Urinary bladder (tissue), 4 donors: ENCODE measurements around the gene HMCN1. TPM values are rescaled to one million over a fixed set of nuclear protein-coding genes. Genes with fewer than 3 reads are reported as not detected.
"Not testable (repeated sequence)": the region's sequence is repeated elsewhere in the genome, so short reads cannot be mapped to it uniquely, and the experiment has no call there.

Experiments
- DNase-seq: peaks from one replicate; pipeline ENCODE4 v3.0.0-alpha.2; 2015; ENCODE audit errors: extremely low spot score
- H3K27ac ChIP-seq: one replicate; pipeline ENCODE4 v1.5.1; 2013; ENCODE audit warnings: low read depth, mild to moderate bottlenecking, moderate library complexity
- H3K36me3 ChIP-seq: one replicate; pipeline ENCODE4 v1.6.1; 2013; ENCODE audit warnings: mild to moderate bottlenecking, moderate library complexity; ENCODE audit not compliant: insufficient read depth
- H3K4me1 ChIP-seq: one replicate; pipeline ENCODE4 v1.6.1; 2013; ENCODE audit warnings: mild to moderate bottlenecking, moderate library complexity; ENCODE audit not compliant: insufficient read depth
- H3K4me3 ChIP-seq: one replicate; pipeline ENCODE4 v1.5.1; 2013; ENCODE audit warnings: low read depth, low read length
- WGBS: extraction: QIAGEN DNeasy Blood & Tissue Kit; methylation state at CpG from one replicate; pipeline ENCODE4 v1.1.7; 2013; 5-methylcytosine and 5-hydroxymethylcytosine counted together
- polyA plus RNA-seq: library from polyadenylated mRNA; stranded (reverse); fragments of 200-250 nt; gene quantifications from one replicate; pipeline ENCODE4 v1.2.3, GENCODE V29; 2013
- total RNA-seq: library from RNA; depleted of rRNA; stranded (reverse); fragments of >200 nt; gene quantifications from one replicate; pipeline ENCODE4 v1.2.3, GENCODE V29; 2014
- donor health status: healthy with polysubstance abuse.
- donor health status: healthy.

Gene HMCN1
- total and polyA plus RNA-seq, 2 donors: 2.5 to 36.9 TPM

GRCh38 chr1:185860859-185861258 lies 126.7 kb downstream of the HMCN1 start:
- 85% methylated on average over 1 of the region's 1 CpG for WGBS
- DNase-seq: no peak
- Histone ChIP-seq H3K27ac (no peak overlapping the region), H3K4me3 (no peak overlapping the region), H3K4me1 (no peaks in the 10 kb centered on the region), H3K36me3 (no peaks in the 10 kb centered on the region)

DNA sequence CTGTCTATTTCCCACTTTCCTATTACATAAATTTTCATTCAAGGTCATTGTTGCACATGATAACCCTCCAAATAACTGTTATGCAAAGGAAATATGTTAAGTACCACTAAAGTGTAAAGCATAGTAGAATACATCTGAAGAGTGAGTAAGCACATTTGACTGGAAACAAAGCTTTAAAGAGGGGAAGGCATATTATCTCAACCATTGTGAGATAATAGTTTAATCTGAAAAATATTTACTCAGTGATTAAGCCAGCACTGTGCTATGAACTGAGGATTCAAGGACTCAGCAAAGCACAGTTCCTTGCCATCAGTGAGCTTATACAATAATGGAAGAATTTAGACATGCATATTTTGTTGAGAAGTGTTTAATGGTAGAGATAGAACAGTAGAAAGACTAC lies 127.4 kb downstream of the HMCN1 start:
- Histone ChIP-seq H3K36me3 (no peaks in the 10 kb centered on the region), H3K27ac (no peak overlapping the region), H3K4me1 (no peaks in the 10 kb centered on the region), H3K4me3 (no peak overlapping the region)
- DNase-seq: no peak

DNA sequence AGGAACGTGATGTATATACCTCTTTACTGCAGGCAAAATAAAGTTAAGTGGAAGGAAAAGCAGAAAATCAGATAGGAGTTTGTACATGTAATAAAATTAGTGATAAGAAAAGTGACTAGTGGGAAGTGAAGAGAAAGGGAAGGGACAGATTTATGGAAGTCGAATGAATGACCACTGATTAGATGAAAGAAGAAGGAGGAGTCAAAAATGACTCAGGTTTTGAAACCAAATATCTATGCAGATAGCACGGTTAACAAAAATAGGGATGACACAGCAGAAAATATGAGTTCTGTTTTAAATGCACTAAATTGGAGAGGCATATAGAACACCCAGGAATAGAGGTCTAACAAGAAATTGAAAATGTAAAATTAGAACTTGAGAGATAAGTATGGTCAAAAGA lies 128.0 kb downstream of the HMCN1 start:
- H3K4me3 ChIP-seq: no peak overlapping the region
- H3K27ac ChIP-seq: no peak overlapping the region
- no peak for DNase-seq
- no peaks in the 10 kb centered on the region for H3K36me3 ChIP-seq
- H3K4me1 ChIP-seq: no peaks in the 10 kb centered on the region
- 42% methylated on average over 3 of the region's 3 CpGs for WGBS

DNA sequence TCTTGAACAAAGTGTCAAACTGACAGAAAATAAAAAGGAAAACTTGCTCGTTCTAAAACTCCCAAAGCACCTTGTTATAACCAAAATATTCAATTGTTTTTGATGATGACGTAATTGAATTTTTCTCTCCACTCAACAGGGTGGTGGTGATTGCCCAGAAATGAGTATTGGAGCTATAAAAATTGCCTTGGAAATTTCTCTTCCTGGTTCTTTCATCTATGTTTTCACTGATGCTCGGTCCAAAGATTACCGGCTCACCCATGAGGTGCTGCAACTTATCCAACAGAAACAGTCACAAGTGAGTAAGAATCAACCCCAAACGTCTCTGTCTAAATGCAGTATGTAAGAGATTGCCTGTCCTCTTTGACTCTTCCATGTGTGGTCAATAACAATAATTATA lies 130.1 kb downstream of the HMCN1 start:
- H3K4me1 ChIP-seq: no peaks in the 10 kb centered on the region
- WGBS: 94% methylated on average over 5 of the region's 5 CpGs
- H3K4me3 ChIP-seq: no peak overlapping the region
- no peaks in the 10 kb centered on the region for H3K36me3 ChIP-seq
- DNase-seq: no peak
- no peak overlapping the region for H3K27ac ChIP-seq

GRCh38 chr1:185864889-185865517 lies 130.8 kb downstream of the HMCN1 start:
- Histone ChIP-seq H3K4me1 (no peaks in the 10 kb centered on the region), H3K36me3 (no peaks in the 10 kb centered on the region), H3K4me3 (no peak overlapping the region), H3K27ac (no peak overlapping the region)
- WGBS: 89% methylated on average over 2 of the region's 2 CpGs
- no peak for DNase-seq

GRCh38 chr1:185869590-185869989 lies 135.4 kb downstream of the HMCN1 start:
- no peak for DNase-seq
- WGBS: 48% methylated on average over 2 of the region's 2 CpGs
- no peak overlapping the region for H3K4me3 ChIP-seq
- no peaks in the 10 kb centered on the region for H3K36me3 ChIP-seq
- H3K4me1 ChIP-seq: no peaks in the 10 kb centered on the region
- H3K27ac ChIP-seq: no peak overlapping the region

GRCh38 chr1:185871627-185872150 lies 137.5 kb downstream of the HMCN1 start:
- no peaks in the 10 kb centered on the region for H3K4me1 ChIP-seq
- H3K36me3 ChIP-seq: no peaks in the 10 kb centered on the region
- no peak for DNase-seq
- no peak overlapping the region for H3K27ac ChIP-seq
- WGBS: 85% methylated on average over 2 of the region's 2 CpGs
- no peak overlapping the region for H3K4me3 ChIP-seq

DNA sequence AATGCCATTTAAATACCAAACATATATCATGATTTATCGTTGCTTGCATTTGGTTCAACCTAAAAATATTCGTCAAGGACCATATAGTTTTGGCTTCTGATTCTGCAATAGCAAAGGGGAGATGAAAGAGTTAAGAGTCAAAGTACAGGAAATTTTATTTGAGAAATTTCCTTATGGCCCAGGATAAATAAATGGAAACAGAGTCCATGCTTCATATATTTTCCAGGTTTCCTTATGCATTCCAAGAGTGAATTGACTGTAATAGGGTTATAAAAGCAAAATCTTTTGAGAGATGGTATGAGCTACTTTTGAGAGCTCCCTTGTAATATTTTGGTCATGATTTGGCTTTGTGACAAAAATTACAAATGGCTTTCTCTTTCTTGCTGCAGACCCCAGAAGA lies 140.1 kb downstream of the HMCN1 start:
- WGBS: 94% methylated on average over 2 of the region's 2 CpGs
- Histone ChIP-seq H3K36me3 (no peaks in the 10 kb centered on the region), H3K4me3 (no peak overlapping the region), H3K27ac (no peak overlapping the region), H3K4me1 (no peaks in the 10 kb centered on the region)
- no peak for DNase-seq

DNA sequence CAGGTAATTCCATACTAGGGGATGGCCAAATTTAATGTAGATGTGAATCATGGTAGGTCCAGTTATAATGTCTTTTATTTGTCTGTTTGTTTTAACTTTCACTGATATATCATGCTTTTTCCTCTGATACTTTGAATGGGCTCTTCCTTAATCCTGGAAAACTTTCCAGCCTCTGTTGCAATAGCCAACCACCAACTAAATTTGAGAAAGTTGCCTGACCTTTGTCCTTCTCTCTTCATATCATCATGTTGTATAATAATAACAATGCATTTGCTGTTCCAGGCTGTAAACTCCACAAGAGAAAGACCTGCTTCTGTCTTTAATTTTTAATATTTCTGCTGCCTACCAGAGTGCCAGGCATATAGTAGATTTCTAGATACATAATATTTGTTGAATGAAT lies 146.1 kb downstream of the HMCN1 start:
- DNase-seq: no peak
- H3K4me3 ChIP-seq: no peak overlapping the region
- no peaks in the 10 kb centered on the region for H3K4me1 ChIP-seq
- no peaks in the 10 kb centered on the region for H3K36me3 ChIP-seq
- H3K27ac ChIP-seq: no peak overlapping the region

DNA sequence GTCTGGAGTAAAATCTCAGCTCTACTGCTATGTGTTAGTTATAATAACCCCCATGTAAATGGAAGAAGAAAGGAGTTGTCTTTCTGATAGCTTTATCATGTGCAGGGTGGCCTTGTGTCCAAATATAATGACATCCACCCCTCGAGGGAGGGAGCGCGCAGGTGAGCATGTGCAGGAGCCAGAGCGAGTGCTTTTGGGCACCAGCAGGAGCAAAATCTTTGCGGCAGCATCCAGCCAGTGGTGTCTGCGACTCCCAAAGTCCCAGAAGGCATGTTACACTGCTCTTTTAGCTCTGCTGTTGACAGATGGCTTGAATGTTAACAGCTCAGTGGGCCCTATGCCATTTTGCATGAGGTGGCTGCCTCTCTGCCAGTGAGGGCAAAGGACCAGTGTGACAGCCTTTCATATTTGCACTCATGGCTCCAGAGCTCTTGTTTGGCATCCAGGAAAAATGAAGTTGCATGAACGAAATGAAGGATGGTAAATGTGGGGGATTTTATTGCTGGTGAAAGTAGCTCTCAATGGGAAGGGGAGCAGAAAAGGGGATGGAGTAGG lies 146.7 kb downstream of the HMCN1 start:
- Histone ChIP-seq H3K27ac (no peak overlapping the region), H3K4me1 (no peaks in the 10 kb centered on the region), H3K4me3 (no peak overlapping the region), H3K36me3 (no peaks in the 10 kb centered on the region)
- no peak for DNase-seq
- WGBS: 94% methylated on average over 7 of the region's 7 CpGs

DNA sequence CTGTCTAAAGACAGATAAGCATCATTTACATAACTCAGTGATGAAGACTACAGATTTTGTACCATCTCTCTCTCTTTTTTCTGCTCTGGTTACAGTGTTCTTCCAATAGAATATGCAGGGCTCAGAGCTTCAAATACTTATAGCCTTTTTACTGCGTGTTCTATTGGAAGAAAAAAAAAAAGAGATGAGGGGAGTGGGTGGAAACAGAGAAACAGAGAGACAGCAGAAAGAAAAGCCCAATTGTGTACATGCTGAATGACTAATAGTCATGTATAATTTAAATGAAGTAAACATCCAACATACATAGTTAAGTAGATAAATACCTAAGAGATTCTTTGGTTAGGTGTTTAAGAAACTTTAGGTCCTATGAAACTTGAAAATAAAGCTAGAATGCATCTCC lies 151.9 kb downstream of the HMCN1 start:
- H3K36me3 ChIP-seq: no peaks in the 10 kb centered on the region
- 69% methylated on average over 1 of the region's 1 CpG for WGBS
- DNase-seq: no peak
- H3K4me3 ChIP-seq: no peak overlapping the region
- H3K27ac ChIP-seq: no peak overlapping the region
- H3K4me1 ChIP-seq: no peaks in the 10 kb centered on the region

GRCh38 chr1:185886671-185887070 lies 152.5 kb downstream of the HMCN1 start:
- Histone ChIP-seq H3K36me3 (no peaks in the 10 kb centered on the region), H3K4me3 (no peak overlapping the region), H3K4me1 (no peaks in the 10 kb centered on the region), H3K27ac (no peak overlapping the region)
- no peak for DNase-seq
- WGBS: 83% methylated on average over 4 of the region's 4 CpGs

DNA sequence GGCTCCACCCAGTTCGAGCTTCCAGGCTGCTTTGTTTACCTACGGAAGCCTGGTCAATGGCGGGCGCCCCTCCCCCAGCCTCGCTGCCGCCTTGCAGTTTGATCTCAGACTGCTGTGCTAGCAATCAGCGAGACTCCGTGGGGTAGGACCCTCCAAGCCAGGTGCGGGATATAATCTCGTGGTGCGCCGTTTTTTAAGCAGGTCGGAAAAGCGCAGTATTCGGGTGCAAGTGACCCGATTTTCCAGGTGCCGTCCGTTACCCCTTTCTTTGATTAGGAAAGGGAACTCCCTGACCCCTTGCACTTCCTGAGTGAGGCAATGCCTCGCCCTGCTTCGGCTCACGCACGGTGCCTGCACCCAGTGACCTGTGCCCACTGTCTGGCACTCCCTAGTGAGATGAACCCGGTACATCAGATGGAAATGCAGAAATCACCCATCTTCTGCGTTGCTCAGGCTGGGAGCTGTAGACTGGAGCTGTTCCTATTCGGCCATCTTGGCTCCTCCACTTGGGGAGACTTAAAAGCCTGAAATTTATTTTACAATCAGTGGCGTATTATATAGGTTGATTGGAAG lies 158.7 kb downstream of the HMCN1 start:
- not testable (repeated sequence) for DNase-seq, H3K4me3 ChIP-seq, H3K27ac ChIP-seq, H3K36me3 ChIP-seq, H3K4me1 ChIP-seq
- WGBS: 91% methylated on average over 26 of the region's 26 CpGs

- Histone ChIP-seq H3K36me3 (no peaks in the 10 kb centered on the region), H3K4me1 (no peaks in the 10 kb centered on the region), H3K4me3 (no peak overlapping the region), H3K27ac (no peak overlapping the region)
- 80% methylated on average over 3 of the region's 3 CpGs for WGBS
- no peak for DNase-seq
Measured at GRCh38 chr1:185894791-185895190, 160.6 kb downstream of the HMCN1 start.
